ENCODE data around the gene PLEKHM3. TPM values are rescaled to one million over a fixed set of nuclear protein-coding genes. Genes with fewer than 3 reads are reported as not detected.

The PLEKHM3 gene
- total RNA-seq, 6 donors from 2014 or later, result 16.4 to 56.3 (median 28.6) TPM

GRCh38 chr2:207778298-207778882 lies 246.9 kb downstream of the PLEKHM3 start:
- no peaks in the 10 kb centered on the region for H3K36me3 ChIP-seq
- no peak overlapping the region for H3K4me3 ChIP-seq
- H3K9me3 ChIP-seq, result no peaks in the 10 kb centered on the region
- ATAC-seq (ENCODE audit: low FRiP score in 2 of 2) (no peak), DNase-seq (no peak)
- WGBS, 2 donors, result 78 to 95% methylated on average over 4 of the region's 4 CpGs
- TF ChIP-seq POLR2A (IDR thresholded peaks at IDR 0.05) (no peak), EP300 (IDR thresholded peaks at IDR 0.05) (no peak), POLR2AphosphoS5 (IDR thresholded peaks at IDR 0.05) (no peak), CTCF (IDR thresholded peaks at IDR 0.05) (no peak)
- H3K4me1 ChIP-seq, result no peaks in the 10 kb centered on the region
- no peaks in the 10 kb centered on the region for H3K27me3 ChIP-seq
- H3K27ac ChIP-seq, result no peak overlapping the region

DNA sequence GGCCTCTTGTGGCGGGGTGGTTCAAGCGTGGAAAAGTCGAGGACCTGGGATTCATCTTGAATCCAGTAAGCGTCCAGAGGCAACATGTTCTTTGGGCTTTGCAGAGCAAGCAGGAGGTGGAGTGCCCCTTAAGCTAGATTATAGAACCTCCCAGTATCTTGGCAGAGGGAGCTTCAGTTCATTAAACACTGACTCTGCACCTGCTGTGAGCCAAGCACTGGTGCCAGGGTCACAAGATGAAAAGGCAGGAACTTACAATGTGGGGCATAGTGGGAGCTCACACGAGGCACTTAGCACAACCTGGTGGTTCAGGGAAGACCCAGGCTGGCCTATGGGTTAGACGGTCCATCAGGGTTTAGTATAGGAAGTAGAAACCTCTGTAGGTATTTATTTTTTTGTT lies 248.2 kb downstream of the PLEKHM3 start:
- WGBS, 2 donors, result 91 to 94% methylated on average over 6 of the region's 6 CpGs
- H3K27ac ChIP-seq, result no peak overlapping the region
- no peaks in the 10 kb centered on the region for H3K9me3 ChIP-seq
- ATAC-seq (ENCODE audit: low FRiP score in 2 of 2), result no peak
- no peak for TF ChIP-seq CTCF (IDR thresholded peaks at IDR 0.05)
- no peak for TF ChIP-seq EP300 (IDR thresholded peaks at IDR 0.05)
- TF ChIP-seq POLR2A (IDR thresholded peaks at IDR 0.05), result no peak
- no peak for TF ChIP-seq POLR2AphosphoS5 (IDR thresholded peaks at IDR 0.05)
- no peaks in the 10 kb centered on the region for H3K27me3 ChIP-seq
- H3K4me1 ChIP-seq, result no peaks in the 10 kb centered on the region
- no peaks in the 10 kb centered on the region for H3K36me3 ChIP-seq
- H3K4me3 ChIP-seq, result no peak overlapping the region
- DNase-seq, result no peak

- DNase-seq (no peak), ATAC-seq (ENCODE audit: low FRiP score in 2 of 2) (no peak)
- 81 to 96% methylated on average over 3 of the region's 3 CpGs for WGBS, 2 donors
- no peak overlapping the region for H3K4me3 ChIP-seq
- no peaks in the 10 kb centered on the region for H3K27me3 ChIP-seq
- H3K9me3 ChIP-seq, result no peaks in the 10 kb centered on the region
- H3K36me3 ChIP-seq, result no peaks in the 10 kb centered on the region
- no peak overlapping the region for H3K27ac ChIP-seq
- TF ChIP-seq EP300 (IDR thresholded peaks at IDR 0.05) (no peak), POLR2A (IDR thresholded peaks at IDR 0.05) (no peak), CTCF (IDR thresholded peaks at IDR 0.05) (no peak), POLR2AphosphoS5 (IDR thresholded peaks at IDR 0.05) (no peak)
- H3K4me1 ChIP-seq, result peaks cover 6 to 13% (median 9%) of the 10 kb centered on the region in 4 donors
Observed at GRCh38 chr2:207775473-207775872, 249.9 kb downstream of the PLEKHM3 start.

- no peak overlapping the region for H3K27ac ChIP-seq
- no peak for DNase-seq
- H3K27me3 ChIP-seq, result no peaks in the 10 kb centered on the region
- H3K4me1 ChIP-seq, result peaks cover 14 to 28% (median 20%) of the 10 kb centered on the region in 4 donors
- WGBS, 2 donors, result 91 to 94% methylated on average over 13 of the region's 13 CpGs
- H3K36me3 ChIP-seq, result no peaks in the 10 kb centered on the region
- no peak for ATAC-seq (ENCODE audit: low FRiP score in 2 of 2)
- no peak overlapping the region for H3K4me3 ChIP-seq
- H3K9me3 ChIP-seq, result no peaks in the 10 kb centered on the region
- no peak for TF ChIP-seq CTCF (IDR thresholded peaks at IDR 0.05)
- TF ChIP-seq EP300 (IDR thresholded peaks at IDR 0.05), result no peak
- TF ChIP-seq POLR2AphosphoS5 (IDR thresholded peaks at IDR 0.05), result no peak
- no peak for TF ChIP-seq POLR2A (IDR thresholded peaks at IDR 0.05)
Observed at GRCh38 chr2:207772844-207773205, 252.5 kb downstream of the PLEKHM3 start.
